Naive thymus-derived CD4-positive, alpha-beta T cell (primary cell): Measurements from ENCODE around the gene THUMPD3. TPM values are rescaled to one million over a fixed set of nuclear protein-coding genes. Genes with fewer than 3 reads are reported as not detected.

ENCODE experiments used
- ATAC-seq: fragments of 150-1000 bp; cut with Tn5 transposase; 2 replicates; pipeline ENCODE4 v1.10.0; 2021; ENCODE audit warnings: mild to moderate bottlenecking, moderate library complexity
- CTCF ChIA-PET: fragments of 350-600 bp; sonication (Branson Sonifier 250); formaldehyde crosslinking; loops from one replicate; lab custom pipeline; 2021; ENCODE audit warnings: antibody characterized with exemption; lab: Charles Lee
- POLR2A ChIA-PET: fragments of 350-600 bp; sonication (Branson Sonifier 250); formaldehyde crosslinking; loops from one replicate; lab custom pipeline; 2021; ENCODE audit warnings: antibody characterized with exemption, inconsistent platforms; lab: Charles Lee
- DNase-seq, 9 donors: peaks; one replicate each; pipeline versions ENCODE4 v3.0.0 to v3.0.0-alpha.2; 2020 to 2022; ENCODE audit warnings: mixed read lengths in 1 of 9
- H3K27ac ChIP-seq: one replicate; pipeline ENCODE4 v1.7.0; 2013; ENCODE audit warnings: mild to moderate bottlenecking, low read depth, low read length, moderate library complexity
- H3K27me3 ChIP-seq, 2 donors: one replicate each; pipeline ENCODE4 v1.7.0; 2013; ENCODE audit warnings: low read length in 2 of 2, mild to moderate bottlenecking in 2 of 2, moderate library complexity in 2 of 2; ENCODE audit not compliant: control insufficient read depth in 2 of 2, insufficient read depth in 2 of 2
- H3K36me3 ChIP-seq, 3 experiments: 1 replicate in 2 of 3; 2 replicates in 1 of 3; pipeline ENCODE4 v1.7.0; 2013; ENCODE audit warnings: low read length in 3 of 3, mild to moderate bottlenecking in 3 of 3, moderate library complexity in 1 of 3; ENCODE audit not compliant: insufficient read depth in 3 of 3, control insufficient read depth in 2 of 3
- H3K4me1 ChIP-seq, 2 donors: one replicate each; pipeline ENCODE4 v1.7.0; 2013; ENCODE audit warnings: low read length in 2 of 2, mild to moderate bottlenecking in 2 of 2, moderate library complexity in 1 of 2; ENCODE audit not compliant: control insufficient read depth in 2 of 2, insufficient read depth in 2 of 2
- H3K4me3 ChIP-seq: 2 replicates; pipeline ENCODE4 v1.7.0; 2013; ENCODE audit warnings: mild to moderate bottlenecking, low read length
- H3K9me3 ChIP-seq, 3 experiments: 1 replicate in 2 of 3; 2 replicates in 1 of 3; pipeline ENCODE4 v1.7.0; 2013; ENCODE audit warnings: low read length in 3 of 3; ENCODE audit not compliant: control insufficient read depth in 2 of 3
- H3K27ac Mint-ChIP-seq, 9 donors: one replicate each; pipeline ENCODE4 v1.8.0; 2020 to 2022; ENCODE audit warnings: mixed read lengths in 9 of 9, mild to moderate bottlenecking in 8 of 9, moderate library complexity in 5 of 9, inconsistent platforms in 2 of 9
- H3K27me3 Mint-ChIP-seq, 5 donors: one replicate each; pipeline ENCODE4 v1.8.0; 2021 to 2022; ENCODE audit warnings: mixed read lengths in 5 of 5, mild to moderate bottlenecking in 1 of 5
- H3K36me3 Mint-ChIP-seq, 5 donors: one replicate each; pipeline ENCODE4 v1.8.0; 2020 to 2022; ENCODE audit warnings: mixed read lengths in 5 of 5, mild to moderate bottlenecking in 3 of 5, inconsistent platforms in 1 of 5
- H3K4me1 Mint-ChIP-seq, 7 donors: one replicate each; pipeline ENCODE4 v1.8.0; 2020 to 2022; ENCODE audit warnings: mixed read lengths in 7 of 7, mild to moderate bottlenecking in 3 of 7, inconsistent platforms in 1 of 7
- H3K4me3 Mint-ChIP-seq, 10 donors: one replicate each; pipeline ENCODE4 v1.8.0; 2020 to 2022; ENCODE audit warnings: mild to moderate bottlenecking in 10 of 10, mixed read lengths in 10 of 10, moderate library complexity in 6 of 10, inconsistent platforms in 2 of 10
- H3K9me3 Mint-ChIP-seq, 11 donors: one replicate each; pipeline ENCODE4 v1.8.0; 2020 to 2022; ENCODE audit warnings: mixed read lengths in 11 of 11, mild to moderate bottlenecking in 4 of 11, inconsistent platforms in 1 of 11, moderate library complexity in 1 of 11
- intact Hi-C, 2 donors: fragments of 100-400 bp; cut with micrococcal nuclease; formaldehyde crosslinking; loops; one replicate each; pipeline ENCODE4 v1.15.1; 2023
- polyA plus RNA-seq, 2 donors: library from polyadenylated mRNA; unstranded; fragments of 300-500 nt; fragmentation: Illumina TruSeq; gene quantifications; one replicate each; pipeline ENCODE4 v1.2.3, GENCODE V29; 2021
- total RNA-seq, 6 experiments: library from RNA in 5 of 6; stranded (reverse) in 5 of 6; gene quantifications; 1 replicate in 5 of 6; 2 replicates in 1 of 6; pipeline ENCODE4 v1.2.3 and lab custom pipeline; 2021 to 2026

The THUMPD3 gene
- total and polyA plus RNA-seq, 7 experiments from 2014 or later = 24.1 to 54.8 (median 41.7) TPM

DNA sequence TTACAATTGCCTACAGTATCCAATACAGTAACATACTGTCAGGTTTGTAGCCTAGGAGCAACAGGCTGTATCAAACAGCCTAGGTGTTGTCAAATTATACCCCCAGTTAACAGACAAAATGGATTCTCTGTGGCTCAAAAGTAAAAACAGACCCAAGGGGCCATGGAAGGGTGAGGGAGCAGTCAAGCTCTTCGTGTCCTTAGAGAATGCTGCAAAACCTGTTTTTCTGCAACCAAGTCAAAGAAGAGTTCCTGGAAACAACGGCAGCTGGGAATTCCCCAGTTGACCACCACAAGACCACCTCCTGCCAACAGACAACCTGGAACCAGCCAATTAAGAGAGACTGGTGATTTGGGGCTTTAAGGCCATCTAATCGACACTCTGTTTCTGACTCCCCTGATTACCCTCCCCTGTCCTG, 11.1 kb upstream of the THUMPD3 start:
- Histone ChIP-seq H3K4me3 (no peak overlapping the region), H3K36me3 (no peaks in the 10 kb centered on the region), H3K4me1 (no peaks in the 10 kb centered on the region), H3K27ac (no peak overlapping the region), H3K27me3 (no peaks in the 10 kb centered on the region), H3K9me3 (no peaks in the 10 kb centered on the region)
- Mint-ChIP-seq H3K27me3 (no peaks in the 10 kb centered on the region), H3K9me3 (no peaks in the 10 kb centered on the region), H3K27ac (no peak overlapping the region), H3K36me3 (peaks cover 0 to 4% (median 0%) of the 10 kb centered on the region in 5 donors), H3K4me3 (no peak overlapping the region), H3K4me1 (peaks cover 4 to 13% (median 5%) of the 10 kb centered on the region in 7 donors)
- ChIA-PET CTCF (interaction anchor here (0.8 kb wide), 1 partner anchor 85 kb away, joined by 4 read pairs; no protein-coding TSS in a partner anchor), POLR2A (no interaction called here)
- DNase-seq (no peak), ATAC-seq (no peak)
- intact Hi-C loops = loop anchor here (2.0 to 10.0 kb wide), 3 partner anchors 107 to 973 kb away; partner anchors contain the start of gene SEC13 (in 1 of the 2)

DNA sequence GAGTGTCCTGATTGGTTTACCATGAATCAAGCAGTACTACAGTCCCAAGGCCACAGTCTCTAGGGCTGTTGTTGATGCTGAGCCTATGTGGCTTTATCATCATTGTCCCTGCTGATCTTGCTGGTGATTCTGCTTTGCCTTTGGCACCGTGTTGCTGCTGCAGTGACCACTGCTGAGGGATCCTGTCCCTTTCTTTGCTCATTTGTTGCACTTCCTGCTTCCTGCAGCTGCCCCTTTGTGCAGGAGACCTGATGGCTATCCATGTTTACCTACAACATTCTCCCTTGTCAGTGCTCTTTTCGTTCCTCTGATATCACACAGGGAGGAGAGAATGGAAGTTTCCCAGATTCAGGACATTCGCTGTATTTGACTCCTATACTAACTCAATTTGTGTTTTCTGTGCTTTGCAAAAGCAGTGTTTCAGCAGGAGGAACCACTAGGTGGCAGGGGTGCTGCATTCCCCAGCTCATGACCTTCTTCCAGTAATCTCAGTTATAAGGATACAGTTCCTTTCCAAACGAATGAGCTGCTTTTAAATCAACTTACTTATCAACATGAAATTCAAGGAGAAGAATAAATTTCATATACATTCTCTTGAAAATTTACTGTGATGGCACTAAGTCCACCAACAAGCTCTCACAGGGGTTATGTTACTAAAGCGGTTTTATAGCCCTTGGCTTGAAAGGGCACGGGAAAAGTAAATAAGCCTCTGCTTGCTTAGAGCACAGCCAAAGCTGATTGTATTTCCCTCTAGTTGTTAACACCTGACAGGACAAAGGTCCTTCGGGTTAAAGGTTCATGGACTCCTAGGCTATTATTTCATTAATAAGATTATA, 9.7 kb upstream of the THUMPD3 start:
- Mint-ChIP-seq H3K36me3 (peaks cover 0 to 2% (median 0%) of the 10 kb centered on the region in 5 donors), H3K4me3 (no peak overlapping the region), H3K27me3 (peaks cover 0 to under 1% (median 0%) of the 10 kb centered on the region in 5 donors), H3K27ac (peak overlapping the region in 2 of 9 donors; percentile 13 to 17), H3K9me3 (no peaks in the 10 kb centered on the region), H3K4me1 (peaks cover 4 to 13% (median 5%) of the 10 kb centered on the region in 7 donors)
- POLR2A ChIA-PET = interaction anchor here (0.9 to 1.2 kb wide), 2 partner anchors 10 to 47 kb away, joined by 4 to 12 read pairs; partner anchors contain the start of gene THUMPD3
- DNase-seq (peak; percentile 21 to 57 (median 51)), ATAC-seq (peak; percentile 85)
- Histone ChIP-seq H3K36me3 (no peaks in the 10 kb centered on the region), H3K9me3 (no peaks in the 10 kb centered on the region), H3K27me3 (no peaks in the 10 kb centered on the region), H3K4me3 (no peak overlapping the region), H3K4me1 (no peaks in the 10 kb centered on the region), H3K27ac (no peak overlapping the region)
- intact Hi-C loops = loop anchor here (1.0 to 10.0 kb wide), 9 partner anchors 9 to 972 kb away; partner anchors contain the start of genes MTMR14 (in 1 of the 2) and SEC13 (in 1 of the 2)
- CTCF ChIA-PET = interaction anchor here (0.6 to 1.9 kb wide), 13 partner anchors 9 to 380 kb away, joined by 3 to 15 read pairs (median 3); partner anchors contain the start of gene THUMPD3

GRCh38 chr3:9361691-9362388, 1.0 kb upstream of the THUMPD3 start:
- POLR2A ChIA-PET = interaction anchor here (0.6 to 8.1 kb wide), 8 partner anchors 8 to 431 kb away, joined by 3 to 150 read pairs (median 7); partner anchors contain the start of genes ARPC4 and SETD5
- peaks cover 7 to 14% of the 10 kb centered on the region in 2 donors for H3K4me1 ChIP-seq
- no peaks in the 10 kb centered on the region for H3K27me3 ChIP-seq
- DNase-seq = no peak
- no peaks in the 10 kb centered on the region for H3K9me3 ChIP-seq
- peaks cover 0 to 3% (median 0%) of the 10 kb centered on the region in 5 donors for H3K27me3 Mint-ChIP-seq
- H3K9me3 Mint-ChIP-seq = peaks cover 0 to 2% (median 0%) of the 10 kb centered on the region in 11 donors
- CTCF ChIA-PET = interaction anchor here (1.3 to 2.5 kb wide), 3 partner anchors 8 to 43 kb away, joined by 3 to 15 read pairs (median 10); partner anchors contain the start of gene SETD5
- H3K4me1 Mint-ChIP-seq = peaks cover 0 to 43% (median 30%) of the 10 kb centered on the region in 7 donors
- peaks cover 9 to 19% (median 10%) of the 10 kb centered on the region in 3 experiments for H3K36me3 ChIP-seq
- peak overlapping the region in 7 of 10 donors; percentile 8 to 96 (median 38) for H3K4me3 Mint-ChIP-seq
- H3K27ac Mint-ChIP-seq = peak overlapping the region in 2 of 9 donors; percentile 46 to 97
- intact Hi-C loops = loop anchor here (1.0 to 10.0 kb wide), 9 partner anchors 9 to 573 kb away; partner anchors contain the start of genes RAD18 (in 2 of the 2), CRELD1 (in 1 of the 2), MTMR14 (in 1 of the 2) and SRGAP3 (in 1 of the 2)
- no peak overlapping the region for H3K4me3 ChIP-seq
- H3K27ac ChIP-seq = no peak overlapping the region
- no peak for ATAC-seq
- peaks cover 0 to 21% (median 12%) of the 10 kb centered on the region in 5 donors for H3K36me3 Mint-ChIP-seq

- H3K27me3 Mint-ChIP-seq = no peaks in the 10 kb centered on the region
- CTCF ChIA-PET = no interaction called here
- H3K9me3 Mint-ChIP-seq = no peaks in the 10 kb centered on the region
- no peak overlapping the region for H3K27ac Mint-ChIP-seq
- peaks cover 25 to 67% (median 45%) of the 10 kb centered on the region in 7 donors for H3K4me1 Mint-ChIP-seq
- DNase-seq = no peak
- Histone ChIP-seq H3K27me3 (no peaks in the 10 kb centered on the region), H3K4me1 (peaks cover 3 to 11% of the 10 kb centered on the region in 2 donors), H3K4me3 (no peak overlapping the region), H3K9me3 (no peaks in the 10 kb centered on the region), H3K36me3 (peaks cover 12 to 54% (median 31%) of the 10 kb centered on the region in 3 experiments), H3K27ac (no peak overlapping the region)
- peaks cover 8 to 51% (median 20%) of the 10 kb centered on the region in 5 donors for H3K36me3 Mint-ChIP-seq
- POLR2A ChIA-PET = interaction anchor here (0.7 to 0.9 kb wide), 2 partner anchors 11 to 26 kb away, joined by 3 to 4 read pairs; no protein-coding TSS in a partner anchor
- H3K4me3 Mint-ChIP-seq = no peak overlapping the region
- no peak for ATAC-seq
- intact Hi-C loops = loop anchor here in 1 of 2 donors (10.0 kb wide), 1 partner anchor 565 kb away; the partner anchor contains the start of gene CRELD1
Measured at GRCh38 chr3:9369508-9369907, 6.7 kb downstream of the THUMPD3 start.

DNA sequence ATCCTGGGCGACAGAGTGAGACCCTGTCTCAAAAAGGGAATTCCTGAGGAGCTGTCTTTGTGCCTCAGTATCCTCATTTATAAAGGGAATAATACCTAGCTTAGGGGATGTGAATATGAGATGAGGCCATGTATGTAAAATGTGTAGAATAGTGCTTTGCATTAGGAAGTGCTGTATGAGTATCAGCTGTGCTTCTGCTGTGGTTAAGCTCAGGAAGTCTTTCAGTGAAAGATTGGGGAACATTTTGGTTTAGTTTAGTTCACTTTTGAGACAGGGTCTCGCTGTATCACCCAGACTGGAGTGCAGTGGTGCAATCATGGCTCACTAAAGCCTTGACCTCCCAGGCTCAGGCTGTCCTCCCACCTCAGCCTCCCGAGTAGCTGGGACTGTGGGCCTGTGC, 10.6 kb downstream of the THUMPD3 start:
- intact Hi-C loops = no loop called here
- DNase-seq (no peak), ATAC-seq (peak; percentile 29)
- ChIA-PET CTCF (no interaction called here), POLR2A (interaction anchor here (1.0 to 2.5 kb wide), 3 partner anchors 9 to 23 kb away, joined by 3 to 11 read pairs (median 4); partner anchors contain the start of gene THUMPD3)
- no peaks in the 10 kb centered on the region for H3K9me3 Mint-ChIP-seq
- H3K27me3 Mint-ChIP-seq = no peaks in the 10 kb centered on the region
- peaks cover 23 to 70% (median 44%) of the 10 kb centered on the region in 5 donors for H3K36me3 Mint-ChIP-seq
- Histone ChIP-seq H3K27ac (no peak overlapping the region), H3K36me3 (peaks cover 20 to 64% (median 32%) of the 10 kb centered on the region in 3 experiments), H3K4me1 (peaks cover 3 to 9% of the 10 kb centered on the region in 2 donors), H3K4me3 (no peak overlapping the region), H3K27me3 (no peaks in the 10 kb centered on the region), H3K9me3 (no peaks in the 10 kb centered on the region)
- H3K4me3 Mint-ChIP-seq = peak overlapping the region; percentile 4 to 51 (median 39)
- peak overlapping the region in 7 of 9 donors; percentile 29 to 76 (median 49) for H3K27ac Mint-ChIP-seq
- peaks cover 24 to 76% (median 66%) of the 10 kb centered on the region in 7 donors for H3K4me1 Mint-ChIP-seq
